HCT116 (cell line): Measurements from ENCODE around the gene ITPKA. TPM values are rescaled to one million over a fixed set of nuclear protein-coding genes. Genes with fewer than 3 reads are reported as not detected.

Source experiments
- ATAC-seq: fragments of 200-7000 bp; cut with Tn5 transposase; 2 replicates; pipeline ENCODE4 v1.9.1; 2020; ENCODE audit warnings: mild to moderate bottlenecking, moderate library complexity
- BruUV-seq: library from RNA; stranded (reverse); fragments of 400-500 nt; replicated peaks from 2 replicates; lab custom pipeline; 2021; lab: Mats Ljungman, UMichigan
- CTCF ChIA-PET: fragments of 300-600 bp; sonication (Branson Sonifier 250); formaldehyde crosslinking; loops from one replicate; lab custom pipeline; 2021; ENCODE audit warnings: antibody characterized with exemption; lab: Charles Lee
- POLR2A ChIA-PET: fragments of 300-600, 350-600 bp; sonication (Branson Sonifier 250); formaldehyde crosslinking; loops from one replicate; lab custom pipeline; 2021; ENCODE audit warnings: antibody characterized with exemption; lab: Charles Lee
- RAD21 ChIA-PET, 2 experiments: fragments of 300-600 bp; sonication (Branson Sonifier 250); formaldehyde crosslinking; loops; one replicate each; lab custom pipeline; 2023; ENCODE audit warnings: low total read pairs in 2 of 2; ENCODE audit not compliant: uncharacterized antibody in 2 of 2, unreplicated experiment in 2 of 2, low non-redundant PET in 1 of 2; lab: Charles Lee
- DNase-seq: peaks from one replicate; pipeline ENCODE4 v3.0.0-alpha.2; 2010; ENCODE audit warnings: low read depth, low spot score
- H2AFZ ChIP-seq: fragments of 200-600 bp; shearing (Covaris generic), sonication (generic); 2 replicates; pipeline ENCODE4 v1.6.1; 2017; ENCODE audit warnings: low read depth, mixed run types, mixed read lengths, antibody characterized with exemption, low read length; ENCODE audit not compliant: poor library complexity, severe bottlenecking
- H3K27ac ChIP-seq: 2 replicates; pipeline ENCODE4 v1.5.1; 2012; ENCODE audit warnings: low read depth, low read length
- H3K27me3 ChIP-seq: fragments of 200-600 bp; sonication (generic); 2 replicates; pipeline ENCODE4 v1.6.1; 2016; ENCODE audit warnings: mixed run types, low read length, mixed read lengths; ENCODE audit not compliant: insufficient read depth
- H3K36me3 ChIP-seq, 2 experiments: fragments of 200-500 bp in 1 of 2; fragments of 200-600 bp in 1 of 2; sonication (Bioruptor generic) in 1 of 2; sonication (generic) in 1 of 2; 2 replicates each; pipeline versions ENCODE4 v1.5.1 to v1.6.1; 2014 to 2016; ENCODE audit warnings: low read length in 2 of 2, inconsistent platforms in 1 of 2, mixed read lengths in 1 of 2, mixed run types in 1 of 2; ENCODE audit not compliant: insufficient read depth in 2 of 2, control insufficient read depth in 1 of 2
- H3K4me1 ChIP-seq, 2 experiments: fragments of 200-600 bp in 1 of 2; sonication (generic) in 1 of 2; 2 replicates each; pipeline versions ENCODE4 v1.5.1 to v1.6.1; 2012 to 2017; ENCODE audit warnings: low read length in 2 of 2, inconsistent platforms in 1 of 2, mild to moderate bottlenecking in 1 of 2, mixed read lengths in 1 of 2, mixed run types in 1 of 2, moderate library complexity in 1 of 2; ENCODE audit not compliant: insufficient read depth in 2 of 2, control insufficient read depth in 1 of 2
- H3K4me2 ChIP-seq: fragments of 200-600 bp; sonication (generic); 2 replicates; pipeline ENCODE4 v1.6.1; 2017; ENCODE audit warnings: mixed run types, low read length, mixed read lengths
- H3K4me3 ChIP-seq, 2 experiments: fragments of 200-600 bp in 1 of 2; sonication (generic) in 1 of 2; replicated peaks in 1 of 2; 2 replicates each; pipeline ENCODE4 v1.5.1; 2011 to 2016; ENCODE audit warnings: low read length in 2 of 2, control low read depth in 1 of 2, low read depth in 1 of 2, mild to moderate bottlenecking in 1 of 2, mixed read lengths in 1 of 2, mixed run types in 1 of 2
- H3K79me2 ChIP-seq: fragments of 200-600 bp; sonication (generic); 2 replicates; pipeline ENCODE4 v1.6.1; 2017; ENCODE audit warnings: mild to moderate bottlenecking, mixed run types, low read length, moderate library complexity, mixed read lengths; ENCODE audit not compliant: insufficient read depth
- H3K9ac ChIP-seq: fragments of 200-600 bp; sonication (generic); 2 replicates; pipeline ENCODE4 v1.6.1; 2016; ENCODE audit warnings: low read length, mixed read lengths
- H3K9me2 ChIP-seq: fragments of 200-600 bp; sonication (generic), shearing (Covaris generic); 2 replicates; pipeline ENCODE4 v1.6.1; 2017; ENCODE audit warnings: mixed run types, mild to moderate bottlenecking, moderate library complexity; ENCODE audit not compliant: insufficient read depth
- H3K9me3 ChIP-seq, 2 experiments: fragments of 200-500 bp in 1 of 2; fragments of 200-600 bp in 1 of 2; sonication (Bioruptor generic) in 1 of 2; sonication (generic) in 1 of 2; 2 replicates each; pipeline ENCODE4 v1.6.1; 2014 to 2017; ENCODE audit warnings: low read length in 2 of 2, mixed read lengths in 2 of 2, inconsistent platforms in 1 of 2, low read depth in 1 of 2, mild to moderate bottlenecking in 1 of 2, mixed run types in 1 of 2, moderate library complexity in 1 of 2; ENCODE audit not compliant: control insufficient read depth in 1 of 2, insufficient read depth in 1 of 2
- H4K20me1 ChIP-seq: fragments of 200-600 bp; sonication (generic), shearing (Covaris generic); 2 replicates; pipeline ENCODE4 v1.6.1; 2017; ENCODE audit warnings: mixed run types, mild to moderate bottlenecking, moderate library complexity; ENCODE audit not compliant: insufficient read depth
- CEBPB ChIP-seq: IDR thresholded peaks from 2 replicates; pipeline ENCODE4 v1.6.1; 2012; ENCODE audit warnings: low read depth
- CTCF ChIP-seq, 3 experiments: fragments of 200-600 bp in 1 of 3; sonication (generic) in 1 of 3; IDR thresholded peaks in 2 of 3; conservative IDR thresholded peaks in 1 of 3; 2 replicates each; pipeline ENCODE4 v1.5.1; 2012 to 2017; ENCODE audit warnings: low read depth in 2 of 3, low read length in 2 of 3, antibody characterized with exemption in 1 of 3, borderline replicate concordance in 1 of 3, control low read depth in 1 of 3, mild to moderate bottlenecking in 1 of 3, mixed read lengths in 1 of 3, mixed run types in 1 of 3, moderate library complexity in 1 of 3; ENCODE audit not compliant: insufficient read depth in 1 of 3
- EZH2phosphoT487 ChIP-seq: fragments of 200-600 bp; IDR thresholded peaks from 2 replicates; pipeline ENCODE4 v1.6.1; 2018; ENCODE audit warnings: antibody characterized with exemption, borderline replicate concordance
- REST ChIP-seq: IDR thresholded peaks from 2 replicates; pipeline ENCODE4 v1.6.1; 2012; ENCODE audit warnings: low read depth
- SRF ChIP-seq: IDR thresholded peaks from 2 replicates; pipeline ENCODE4 v1.6.1; 2012; ENCODE audit warnings: low read depth
- intact Hi-C: fragments of 100-400 bp; cut with micrococcal nuclease; formaldehyde crosslinking; loops from 2 replicates; pipeline ENCODE4 v1.10.0; 2022
- total RNA-seq: library from RNA; stranded (reverse); gene quantifications from one replicate; pipeline ENCODE4 v1.2.1, GENCODE V29; 2021; ENCODE audit not compliant: unreplicated experiment

The ITPKA gene
- total RNA-seq, 1 experiment from 2014 or later: 10.8 TPM

GRCh38 chr15:41536866-41537265, 43.2 kb downstream of the ITPKA start:
- no peaks in the 10 kb centered on the region for H3K9me2 ChIP-seq
- no peak overlapping the region for H3K4me2 ChIP-seq
- H3K4me1 ChIP-seq: no peaks in the 10 kb centered on the region
- no TSS peak for BruUV-seq
- no peak overlapping the region for H2AFZ ChIP-seq
- intact Hi-C loops: no loop called here
- RAD21 ChIA-PET: no interaction called here
- no peaks in the 10 kb centered on the region for H3K9me3 ChIP-seq
- no peak for TF ChIP-seq EZH2phosphoT487
- TF ChIP-seq REST: no peak
- TF ChIP-seq CTCF (IDR thresholded peaks at IDR 0.05 in 2 of 3, conservative IDR thresholded peaks at IDR 0.05 in 1 of 3; ENCODE audit: borderline replicate concordance in 1 of 3, insufficient read depth in 1 of 3, low read depth in 2 of 3, low read length in 2 of 3): no peak
- no peak for TF ChIP-seq SRF
- TF ChIP-seq CEBPB: no peak
- H3K36me3 ChIP-seq: peaks cover 17 to 24% of the 10 kb centered on the region in 2 experiments; a peak in 3 of 4 replicates
- H3K79me2 ChIP-seq: 0 out of 2 replicates have a peak, but pooled peaks cover 4% of the 10 kb centered on the region
- POLR2A ChIA-PET: no interaction called here
- H3K27me3 ChIP-seq: no peaks in the 10 kb centered on the region
- no peak overlapping the region for H3K4me3 ChIP-seq
- no peaks in the 10 kb centered on the region for H4K20me1 ChIP-seq
- ATAC-seq: no peak
- no peak overlapping the region for H3K27ac ChIP-seq
- no peak for DNase-seq
- CTCF ChIA-PET: no interaction called here
- H3K9ac ChIP-seq: no peak overlapping the region
